DMS53 (cell line): ENCODE measurements around the gene FAM24B.

Source experiments
- DNase-seq: peaks from one replicate; lab custom pipeline; 2025; lab: John Stamatoyannopoulos, UW

Gene FAM24B

GRCh38 chr10:122827302-122827701 lies 52.1 kb downstream of the FAM24B start:
- DNase-seq: no peak

GRCh38 chr10:122822973-122823690 lies 56.2 kb downstream of the FAM24B start:
- DNase-seq: no peak

GRCh38 chr10:122821808-122822207 lies 57.6 kb downstream of the FAM24B start:
- DNase-seq: no peak

GRCh38 chr10:122815458-122815857 lies 63.9 kb downstream of the FAM24B start:
- no peak for DNase-seq

DNA sequence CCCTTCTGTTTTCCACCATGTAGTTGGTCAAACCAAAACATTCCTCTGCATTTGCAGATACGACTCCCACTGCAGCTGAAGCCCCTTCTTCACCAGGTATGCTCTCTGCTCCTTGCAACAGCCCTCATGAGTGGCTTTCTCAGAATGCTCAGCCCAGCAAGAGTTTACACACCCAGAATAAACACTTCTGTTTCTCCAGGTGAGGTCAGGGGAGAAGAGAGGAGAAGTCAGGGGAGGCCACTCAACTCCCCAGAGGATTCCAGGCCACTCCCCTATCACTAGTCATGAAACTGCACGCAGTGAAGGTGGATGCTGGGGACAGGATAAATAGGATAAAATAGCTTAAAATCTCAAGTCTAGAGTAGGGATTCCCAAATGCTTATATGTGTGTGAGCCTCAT lies 64.9 kb downstream of the FAM24B start:
- no peak for DNase-seq

DNA sequence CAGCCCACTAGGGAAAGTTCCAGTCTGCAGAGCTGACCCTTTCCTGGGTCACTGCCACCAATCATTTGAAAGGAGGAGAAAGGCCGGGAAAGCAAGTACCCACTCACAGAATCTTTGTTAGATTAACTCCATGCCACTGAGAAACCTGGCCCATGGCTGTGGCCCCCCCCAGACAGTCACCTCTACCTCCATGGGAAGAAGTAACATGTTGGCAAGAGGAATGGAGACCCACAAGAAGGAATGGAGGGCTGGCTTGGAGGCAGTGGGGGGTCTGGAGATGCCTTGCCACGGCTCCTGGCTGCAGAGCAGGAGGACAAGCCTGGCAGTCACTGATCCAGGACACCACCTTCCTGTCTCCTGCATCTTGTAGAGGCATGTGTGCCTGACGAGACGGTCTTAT lies 66.6 kb downstream of the FAM24B start:
- no peak for DNase-seq

- no peak for DNase-seq
Observed at GRCh38 chr10:122802282-122802681, 77.1 kb downstream of the FAM24B start.
